GM12878 (cell line): ENCODE data around the gene PPP4R1. TPM values are rescaled to one million over a fixed set of nuclear protein-coding genes. Genes with fewer than 3 reads are reported as not detected.

Experiments
- ATAC-seq: fragments of 200-7000 bp; cut with Tn5 transposase; 3 replicates; pipeline ENCODE4 v1.9.1; 2020; ENCODE audit warnings: mild to moderate bottlenecking, moderate library complexity
- BruUV-seq: library from RNA; stranded (reverse); fragments of 400-500 nt; replicated peaks from 2 replicates; lab custom pipeline; 2021; lab: Mats Ljungman, UMichigan
- CTCF ChIA-PET: fragments of 300-600 bp; sonication (Branson Sonifier 250); formaldehyde crosslinking; extraction: SDS; loops from one replicate; lab custom pipeline; 2021; ENCODE audit warnings: inconsistent platforms; lab: Yijun Ruan, JAX
- POLR2A ChIA-PET: fragments of 350-600 bp; formaldehyde crosslinking; extraction: SDS; loops from one replicate; lab custom pipeline; 2021; ENCODE audit warnings: inconsistent platforms; lab: Charles Lee
- RAD21 ChIA-PET: fragments of 300-600 bp; sonication (Branson Sonifier 250); formaldehyde crosslinking; loops from one replicate; lab custom pipeline; 2023; ENCODE audit warnings: antibody characterized with exemption; ENCODE audit not compliant: unreplicated experiment; lab: Charles Lee
- SMC1A ChIA-PET: fragments of 300-600 bp; sonication (Branson Sonifier 250); formaldehyde crosslinking; loops from one replicate; lab custom pipeline; 2023; ENCODE audit not compliant: unreplicated experiment, uncharacterized antibody; lab: Charles Lee
- DNase-seq: peaks from one replicate; pipeline ENCODE4 v3.0.0-alpha.2; 2011; ENCODE audit warnings: low read depth, low spot score
- FAIRE-seq: peaks from 3 replicates; lab custom pipeline; 2011; peaks lifted over from hg19 to GRCh38; lab: Jason Lieb, UNC
- H2AFZ ChIP-seq: 2 replicates; pipeline ENCODE4 v1.6.0; 2011; ENCODE audit warnings: low read depth, low read length, control low read depth; ENCODE audit not compliant: control insufficient read depth
- H3K27ac ChIP-seq: 2 replicates; pipeline ENCODE4 v1.5.1; 2011; ENCODE audit warnings: control low read depth; ENCODE audit not compliant: control insufficient read depth, insufficient read depth
- H3K27me3 ChIP-seq, 2 experiments: replicated peaks in 1 of 2; 2 replicates each; pipeline versions ENCODE4 v1.6.0 to v1.6.1; 2011; ENCODE audit warnings: low read length in 1 of 2; ENCODE audit not compliant: control insufficient read depth in 2 of 2, insufficient read depth in 2 of 2
- H3K36me3 ChIP-seq, 2 experiments: 2 replicates each; pipeline ENCODE4 v1.5.1; 2011; ENCODE audit warnings: low read length in 1 of 2; ENCODE audit not compliant: control insufficient read depth in 2 of 2, insufficient read depth in 2 of 2
- H3K4me1 ChIP-seq: 2 replicates; pipeline ENCODE4 v1.6.1; 2011; ENCODE audit warnings: mild to moderate bottlenecking, low read length, moderate library complexity, mixed read lengths; ENCODE audit not compliant: control insufficient read depth, insufficient read depth
- H3K4me2 ChIP-seq: 2 replicates; pipeline ENCODE4 v1.6.0; 2011; ENCODE audit warnings: control low read depth; ENCODE audit not compliant: control insufficient read depth, insufficient read depth
- H3K4me3 ChIP-seq: fragments of 200-600 bp; sonication (generic); 2 replicates; pipeline ENCODE4 v1.5.1; 2016
- H3K79me2 ChIP-seq: 2 replicates; pipeline ENCODE4 v1.6.0; 2011; ENCODE audit warnings: low read length; ENCODE audit not compliant: control insufficient read depth, insufficient read depth
- H3K9ac ChIP-seq: 2 replicates; pipeline ENCODE4 v1.8.0; 2011; ENCODE audit warnings: low read length, control low read depth, mixed read lengths; ENCODE audit not compliant: control insufficient read depth, insufficient read depth
- H3K9me3 ChIP-seq: replicated peaks from 3 replicates; pipeline ENCODE4 v1.5.1; 2011; ENCODE audit warnings: mild to moderate bottlenecking, low read length; ENCODE audit not compliant: control insufficient read depth, insufficient read depth
- H4K20me1 ChIP-seq: 2 replicates; pipeline ENCODE4 v1.6.0; 2011; ENCODE audit not compliant: control insufficient read depth, insufficient read depth
- ASH2L ChIP-seq: fragments of 300-600, 200-600 bp; sonication (generic); IDR thresholded peaks from 2 replicates; pipeline ENCODE4 v1.6.1; 2017; ENCODE audit warnings: low read depth, mild to moderate bottlenecking, borderline replicate concordance
- CTCF ChIP-seq, 3 experiments: IDR thresholded peaks in 2 of 3; conservative IDR thresholded peaks in 1 of 3; 2 replicates each; pipeline ENCODE4 v1.5.1; 2011; ENCODE audit warnings: low read depth in 3 of 3, low read length in 3 of 3, mild to moderate bottlenecking in 3 of 3, control low read depth in 2 of 3, moderate library complexity in 2 of 3, inconsistent platforms in 1 of 3, mixed read lengths in 1 of 3; ENCODE audit not compliant: control insufficient read depth in 2 of 3, insufficient read depth in 1 of 3; ENCODE audit errors: extremely low read depth in 1 of 3
- ESRRA ChIP-seq: IDR thresholded peaks from 2 replicates; pipeline ENCODE4 v1.6.1; 2012; ENCODE audit warnings: mild to moderate bottlenecking, low read length, improper control_type of control experiment
- HSF1 ChIP-seq: fragments of 150-350 bp; IDR thresholded peaks from 2 replicates; pipeline ENCODE4 v1.6.1; 2014; ENCODE audit warnings: mild to moderate bottlenecking, low read depth, low read length
- IRF3 ChIP-seq: fragments of 450-650 bp; IDR thresholded peaks from 2 replicates; pipeline ENCODE4 v1.6.1; 2014; ENCODE audit warnings: mild to moderate bottlenecking
- JUNB ChIP-seq: IDR thresholded peaks from 2 replicates; pipeline ENCODE4 v1.6.1; 2016; ENCODE audit warnings: antibody characterized with exemption, mild to moderate bottlenecking
- MXI1 ChIP-seq: fragments of 150-350 bp; IDR thresholded peaks from 2 replicates; pipeline ENCODE4 v1.6.1; 2011; ENCODE audit warnings: low read depth, mild to moderate bottlenecking, inconsistent platforms, low read length, improper control_type of control experiment
- NBN ChIP-seq: fragments of 450-650 bp; IDR thresholded peaks from 2 replicates; pipeline ENCODE4 v1.6.1; 2016
- PML ChIP-seq: IDR thresholded peaks from 2 replicates; pipeline ENCODE4 v1.6.1; 2012; ENCODE audit warnings: low read length, inconsistent platforms
- REST ChIP-seq: IDR thresholded peaks from 2 replicates; pipeline ENCODE4 v1.6.1; 2012; ENCODE audit warnings: mild to moderate bottlenecking, low read depth, low read length
- SREBF1 ChIP-seq: IDR thresholded peaks from 2 replicates; pipeline ENCODE4 v1.6.1; 2012; ENCODE audit warnings: mild to moderate bottlenecking, low read length
- ZBTB33 ChIP-seq: fragments of 450-650 bp; IDR thresholded peaks from 2 replicates; pipeline ENCODE4 v1.6.1; 2017; ENCODE audit warnings: mild to moderate bottlenecking
- ZNF217 ChIP-seq: fragments of 450-650 bp; IDR thresholded peaks from 2 replicates; pipeline ENCODE4 v1.6.1; 2017; ENCODE audit warnings: antibody characterized with exemption, mild to moderate bottlenecking
- WGBS: methylation state at CpG from one replicate; pipeline ENCODE4 v1.1.6; 2016; ENCODE audit warnings: low lambda C conversion rate; ENCODE audit not compliant: insufficient replicate concordance, insufficient coverage; ENCODE audit errors: missing lambda C conversion rate; 5-methylcytosine and 5-hydroxymethylcytosine counted together
- in situ Hi-C: fragments of 300-500 bp; cut with MboI; formaldehyde crosslinking; loops from 9 replicates; pipeline ENCODE4 v1.14.3; 2018; ENCODE audit warnings: mixed read lengths
- intact Hi-C: fragments of 100-400 bp; cut with micrococcal nuclease; formaldehyde crosslinking; loops from one replicate; pipeline ENCODE4 v1.14.2; 2022; ENCODE audit not compliant: unreplicated experiment
- polyA plus RNA-seq, 11 experiments: library from polyadenylated mRNA; depleted of rRNA in 4 of 11; unstranded in 6 of 11; stranded (reverse) in 5 of 11; fragments of >200 nt; fragmentation: Nextera tagmentation in 4 of 11; fragmentation: Illumina TruSeq in 1 of 11; extraction: Ambion mirVana in 4 of 11; extraction: Trizol in 1 of 11; gene quantifications; 1 replicate in 1 of 11; 2 replicates in 10 of 11; pipeline versions ENCODE4 v1.2.1 to v1.2.3, GENCODE V29; 2011 to 2016; ENCODE audit warnings: inconsistent platforms in 2 of 11, missing spikeins in 2 of 11, low read depth in 1 of 11
- total RNA-seq, 4 experiments: library from RNA; depleted of rRNA in 3 of 4; stranded (reverse); fragments of >200 nt in 3 of 4; fragmentation: Illumina TruSeq in 1 of 4; extraction: Trizol in 1 of 4; gene quantifications; 2 replicates each; pipeline versions ENCODE4 v1.2.1 to v1.2.3, GENCODE V29; 2013 to 2021

PPP4R1 gene
- total and polyA plus RNA-seq, 10 of the 15 experiments (the other 5 are each of a cell fraction or from before 2014, with no cell fraction given), result 10.9 to 44.4 (median 26.0) TPM

- ATAC-seq (no peak), DNase-seq (no peak)
- no peak overlapping the region for H3K4me2 ChIP-seq
Measured at GRCh38 chr18:9616049-9616448, 1.7 kb upstream of the PPP4R1 start.

More at GRCh38 chr18:9616049-9616448, 1.7 kb upstream of the PPP4R1 start:
- intact Hi-C loops (loop anchor here (10.0 kb wide), 1 partner anchor 89 kb away; the partner anchor contains the start of gene RAB31), in situ Hi-C loops (loop anchor here (25.0 kb wide), 1 partner anchor 296 kb away; the partner anchor contains the start of gene VAPA)
- no peaks in the 10 kb centered on the region; a peak in 1 of 4 replicates for H3K36me3 ChIP-seq
- peaks cover 19% of the 10 kb centered on the region for H3K79me2 ChIP-seq
- 0 out of 2 replicates have a peak, but pooled peaks cover 3% of the 10 kb centered on the region for H4K20me1 ChIP-seq
- WGBS, result 95% methylated on average over 2 of the region's 2 CpGs
- ChIA-PET RAD21 (interaction anchor here (0.8 to 2.5 kb wide), 3 partner anchors 22 to 501 kb away, joined by 3 to 9 read pairs (median 3); no protein-coding TSS in a partner anchor), POLR2A (no interaction called here), SMC1A (interaction anchor here (1.0 to 1.1 kb wide), 3 partner anchors 21 to 57 kb away, joined by 3 to 4 read pairs (median 3); no protein-coding TSS in a partner anchor), CTCF (interaction anchor here (0.6 to 1.5 kb wide), 4 partner anchors 8 to 95 kb away, joined by 3 to 4 read pairs (median 3); no protein-coding TSS in a partner anchor)
- no peaks in the 10 kb centered on the region for H3K27me3 ChIP-seq
- no peak for FAIRE-seq
- no peaks in the 10 kb centered on the region for H3K9me3 ChIP-seq
- H3K27ac ChIP-seq, result no peak overlapping the region
- peaks cover 10% of the 10 kb centered on the region; the same call in 1 of the 2 replicates for H3K4me1 ChIP-seq
- H3K9ac ChIP-seq, result no peak overlapping the region
- no peak overlapping the region for H3K4me3 ChIP-seq
- TF ChIP-seq JUNB, result no peak
- no peak for TF ChIP-seq ZBTB33
- TF ChIP-seq PML, result no peak
- no peak for TF ChIP-seq ESRRA
- no peak for TF ChIP-seq REST
- no peak for TF ChIP-seq ZNF217
- TF ChIP-seq HSF1, result no peak
- TF ChIP-seq CTCF (IDR thresholded peaks at IDR 0.05 in 2 of 3, conservative IDR thresholded peaks at IDR 0.05 in 1 of 3; ENCODE audit: control insufficient read depth in 2 of 3, extremely low read depth in 1 of 3, insufficient read depth in 1 of 3, low read depth in 3 of 3, low read length in 3 of 3), result no peak
- TF ChIP-seq NBN, result no peak
- no peak for TF ChIP-seq ASH2L
- TF ChIP-seq IRF3, result no peak
- no peak for TF ChIP-seq MXI1
- no peak for TF ChIP-seq SREBF1
- H2AFZ ChIP-seq, result no peak overlapping the region
- BruUV-seq, result no TSS peak
